Prostate gland (tissue), 2 donors: Measurements from ENCODE around the gene CAPN14. TPM values are rescaled to one million over a fixed set of nuclear protein-coding genes. Genes with fewer than 3 reads are reported as not detected.

Experiments
- DNase-seq: peaks from one replicate; pipeline ENCODE4 v3.0.0-alpha.2; 2019; ENCODE audit warnings: low spot score
- H3K27ac ChIP-seq, 2 donors: fragments of 200-600 bp; sonication (generic); 2 replicates each; pipeline ENCODE4 v1.5.1; 2017 to 2019
- H3K27me3 ChIP-seq: fragments of 200-600 bp; sonication (generic); replicated peaks from 2 replicates; pipeline ENCODE4 v1.5.1; 2019; ENCODE audit not compliant: insufficient read depth
- H3K36me3 ChIP-seq, 2 donors: fragments of 200-600 bp; sonication (generic); 1 replicate in 1 of 2; 2 replicates in 1 of 2; pipeline versions ENCODE4 v1.5.1 to v1.8.1; 2017 to 2019
- H3K4me1 ChIP-seq: fragments of 200-600 bp; sonication (generic); replicated peaks from 2 replicates; pipeline ENCODE4 v1.5.1; 2019
- H3K4me3 ChIP-seq, 2 donors: fragments of 200-600 bp; sonication (generic); 2 replicates each; pipeline ENCODE4 v1.5.1; 2017 to 2019
- H3K9me3 ChIP-seq: fragments of 200-600 bp; sonication (generic); 2 replicates; pipeline ENCODE4 v1.5.1; 2017
- POLR2A ChIP-seq: fragments of 450-650 bp; IDR thresholded peaks from one replicate; pipeline ENCODE4 v1.6.1; 2016; ENCODE audit warnings: antibody characterized with exemption, mild to moderate bottlenecking
- POLR2AphosphoS5 ChIP-seq: sonication (generic); formaldehyde crosslinking; IDR thresholded peaks from one replicate; pipeline ENCODE4 v1.6.1; 2017; ENCODE audit warnings: antibody characterized with exemption
- WGBS: methylation state at CpG from one replicate; pipeline ENCODE4 v1.1.5; 2018; 5-methylcytosine and 5-hydroxymethylcytosine counted together
- intact Hi-C: fragments of 100-400 bp; cut with DNase I; formaldehyde crosslinking; loops from one replicate; pipeline ENCODE4 v1.14.2; 2022
- total RNA-seq, 2 donors: library from RNA; depleted of rRNA; stranded (reverse); fragments of >200 nt; gene quantifications; one replicate each; pipeline ENCODE4 v1.1.0, GENCODE V29; 2016
- TF ChIP-seq, protein P1 (sequence below), 4 experiments: fragments of 200-600 bp in 2 of 4; fragments of 450-650 bp in 2 of 4; sonication (generic) in 2 of 4; IDR thresholded peaks; 1 replicate in 3 of 4; 2 replicates in 1 of 4; pipeline ENCODE4 v1.5.1; 2016 to 2019; ENCODE audit warnings: antibody characterized with exemption in 4 of 4, mild to moderate bottlenecking in 2 of 4, moderate library complexity in 2 of 4

Gene CAPN14
- total RNA-seq, 2 donors from 2014 or later = 0.27 to 0.80 TPM

DNA sequence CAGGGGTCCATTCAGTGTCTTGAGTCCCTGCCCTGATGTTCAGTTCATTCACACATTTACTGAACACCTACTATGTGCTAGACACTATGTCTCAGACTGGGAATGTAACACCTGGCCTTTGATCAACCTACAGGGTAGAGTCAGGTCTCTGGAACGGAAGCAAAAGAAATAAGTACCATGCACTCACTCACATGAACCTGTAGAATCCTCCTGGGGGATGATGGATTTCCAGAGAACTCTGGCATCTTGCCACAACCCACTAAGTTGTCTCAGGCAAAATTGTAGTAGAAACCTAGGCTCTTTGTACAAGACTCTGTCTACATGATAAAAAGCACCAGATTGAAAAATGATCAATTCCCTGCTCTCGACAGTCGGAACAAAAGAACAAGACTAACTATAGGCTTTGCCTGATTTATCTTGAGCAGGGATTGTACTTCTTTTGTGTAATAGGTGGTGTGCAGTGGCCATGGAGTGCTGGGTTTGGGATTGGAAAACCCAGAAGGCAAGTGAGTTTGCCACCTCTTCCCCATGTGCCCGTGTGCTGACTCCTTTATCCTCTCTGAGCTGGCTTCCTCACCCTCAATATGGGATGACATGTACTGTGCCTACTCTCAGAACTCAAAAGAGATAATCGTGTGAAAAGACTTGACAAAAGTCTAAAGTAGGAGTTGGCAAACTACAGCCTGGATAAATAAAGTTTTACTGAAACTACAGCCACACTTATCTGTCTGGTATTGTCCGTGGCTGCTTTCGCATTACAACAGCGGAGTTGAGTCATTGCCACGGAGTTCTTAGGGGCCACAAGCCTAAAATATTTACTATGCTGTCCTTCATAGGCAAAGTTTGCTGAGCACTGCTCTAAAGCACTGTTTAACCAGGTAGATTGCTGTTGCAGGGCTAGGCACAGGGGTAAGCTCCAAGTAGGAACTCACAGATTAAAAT is 4.4 kb downstream of the CAPN14 start:
- Histone ChIP-seq H3K9me3 (no peaks in the 10 kb centered on the region), H3K27me3 (no peaks in the 10 kb centered on the region), H3K4me3 (no peak overlapping the region), H3K36me3 (no peaks in the 10 kb centered on the region), H3K27ac (no peak overlapping the region), H3K4me1 (no peaks in the 10 kb centered on the region)
- intact Hi-C loops = no loop called here
- TF ChIP-seq, protein P1, sequence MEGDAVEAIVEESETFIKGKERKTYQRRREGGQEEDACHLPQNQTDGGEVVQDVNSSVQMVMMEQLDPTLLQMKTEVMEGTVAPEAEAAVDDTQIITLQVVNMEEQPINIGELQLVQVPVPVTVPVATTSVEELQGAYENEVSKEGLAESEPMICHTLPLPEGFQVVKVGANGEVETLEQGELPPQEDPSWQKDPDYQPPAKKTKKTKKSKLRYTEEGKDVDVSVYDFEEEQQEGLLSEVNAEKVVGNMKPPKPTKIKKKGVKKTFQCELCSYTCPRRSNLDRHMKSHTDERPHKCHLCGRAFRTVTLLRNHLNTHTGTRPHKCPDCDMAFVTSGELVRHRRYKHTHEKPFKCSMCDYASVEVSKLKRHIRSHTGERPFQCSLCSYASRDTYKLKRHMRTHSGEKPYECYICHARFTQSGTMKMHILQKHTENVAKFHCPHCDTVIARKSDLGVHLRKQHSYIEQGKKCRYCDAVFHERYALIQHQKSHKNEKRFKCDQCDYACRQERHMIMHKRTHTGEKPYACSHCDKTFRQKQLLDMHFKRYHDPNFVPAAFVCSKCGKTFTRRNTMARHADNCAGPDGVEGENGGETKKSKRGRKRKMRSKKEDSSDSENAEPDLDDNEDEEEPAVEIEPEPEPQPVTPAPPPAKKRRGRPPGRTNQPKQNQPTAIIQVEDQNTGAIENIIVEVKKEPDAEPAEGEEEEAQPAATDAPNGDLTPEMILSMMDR (IDR thresholded peaks at IDR 0.05) = no peak
- TF ChIP-seq POLR2AphosphoS5 (no peak), POLR2A (no peak)
- WGBS = 72% methylated on average over 9 of the region's 9 CpGs
- DNase-seq = no peak

DNA sequence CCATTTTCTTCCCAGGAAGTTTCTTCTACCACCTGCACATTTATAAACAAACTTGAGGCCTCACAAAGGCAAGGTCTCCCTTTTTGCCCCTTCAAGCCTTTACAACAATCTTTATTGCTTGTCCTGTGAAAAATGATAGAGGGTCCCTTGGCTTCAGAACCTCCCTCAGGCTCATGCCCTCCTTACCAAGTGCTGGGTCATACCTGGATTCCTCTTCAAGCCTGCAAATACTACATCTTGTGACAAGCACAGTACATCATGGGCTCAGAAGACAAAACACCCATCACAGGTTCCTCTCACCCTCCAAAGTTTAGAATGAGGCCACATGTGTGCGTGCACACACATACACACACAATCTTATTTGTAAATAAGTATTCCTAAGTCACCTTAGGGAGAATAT is 9.1 kb downstream of the CAPN14 start:
- WGBS = 100% methylated on average over 1 of the region's 1 CpG
- DNase-seq = no peak
- TF ChIP-seq POLR2AphosphoS5 (no peak), POLR2A (no peak)
- intact Hi-C loops = no loop called here
- H3K27ac ChIP-seq = no peak overlapping the region
- no peaks in the 10 kb centered on the region for H3K27me3 ChIP-seq
- no peak overlapping the region for H3K4me3 ChIP-seq
- no peaks in the 10 kb centered on the region for H3K36me3 ChIP-seq
- no peaks in the 10 kb centered on the region for H3K4me1 ChIP-seq
- H3K9me3 ChIP-seq = no peaks in the 10 kb centered on the region

DNA sequence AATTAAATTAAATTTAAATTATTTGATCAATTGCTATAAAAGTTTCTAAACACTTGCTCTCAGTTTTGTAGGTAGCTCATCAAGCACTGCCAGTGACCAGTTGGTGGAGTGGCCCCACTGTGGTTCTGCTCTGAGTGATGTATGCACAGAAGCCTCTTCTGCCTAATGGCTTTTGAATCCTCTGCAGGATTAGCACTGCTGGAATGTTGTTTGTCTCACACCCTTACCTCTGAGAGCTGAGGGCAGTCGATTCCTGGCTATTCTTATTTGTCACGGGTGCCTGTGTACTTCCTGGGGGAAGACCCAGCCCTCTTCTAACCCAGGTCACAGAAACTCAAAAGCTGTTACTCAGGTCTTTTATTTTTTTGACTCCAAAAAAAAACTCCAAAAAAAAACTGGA is 9.5 kb downstream of the CAPN14 start:
- H3K4me3 ChIP-seq = no peak overlapping the region
- H3K27me3 ChIP-seq = no peaks in the 10 kb centered on the region
- no peak overlapping the region for H3K27ac ChIP-seq
- no peaks in the 10 kb centered on the region for H3K36me3 ChIP-seq
- WGBS = 56% methylated on average over 2 of the region's 2 CpGs
- TF ChIP-seq, protein P1 (IDR thresholded peaks at IDR 0.05) = no peak
- TF ChIP-seq POLR2AphosphoS5 (no peak), POLR2A (no peak)
- no peaks in the 10 kb centered on the region for H3K4me1 ChIP-seq
- no peaks in the 10 kb centered on the region for H3K9me3 ChIP-seq
- intact Hi-C loops = no loop called here
- DNase-seq = no peak

DNA sequence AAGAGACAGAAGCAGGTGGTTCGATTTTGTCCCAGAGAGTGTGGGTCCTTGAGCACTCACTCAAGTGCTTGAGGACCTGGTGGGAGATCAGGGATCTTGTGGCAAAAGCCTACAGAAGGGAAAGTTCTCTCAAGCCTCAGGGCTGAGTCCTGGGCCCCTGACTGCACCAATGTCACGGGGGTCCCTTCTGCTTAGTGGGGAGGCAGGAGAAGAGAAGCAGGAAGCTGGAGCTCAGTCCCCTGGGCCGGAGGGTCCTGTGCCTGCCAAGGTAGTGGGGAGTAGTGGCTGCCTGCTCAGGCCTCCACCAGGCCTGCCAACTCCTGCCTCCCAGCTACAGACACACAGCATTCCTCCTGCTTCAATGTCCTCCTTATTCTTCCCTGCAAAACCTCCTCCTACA is 11.7 kb downstream of the CAPN14 start:
- Histone ChIP-seq H3K27me3 (no peaks in the 10 kb centered on the region), H3K4me3 (no peak overlapping the region), H3K27ac (no peak overlapping the region), H3K9me3 (no peaks in the 10 kb centered on the region), H3K4me1 (no peaks in the 10 kb centered on the region), H3K36me3 (no peaks in the 10 kb centered on the region)
- WGBS = 90% methylated on average over 3 of the region's 3 CpGs
- TF ChIP-seq POLR2AphosphoS5 (no peak), POLR2A (no peak)
- TF ChIP-seq, protein P1 (IDR thresholded peaks at IDR 0.05) = no peak
- intact Hi-C loops = no loop called here
- DNase-seq = no peak

DNA sequence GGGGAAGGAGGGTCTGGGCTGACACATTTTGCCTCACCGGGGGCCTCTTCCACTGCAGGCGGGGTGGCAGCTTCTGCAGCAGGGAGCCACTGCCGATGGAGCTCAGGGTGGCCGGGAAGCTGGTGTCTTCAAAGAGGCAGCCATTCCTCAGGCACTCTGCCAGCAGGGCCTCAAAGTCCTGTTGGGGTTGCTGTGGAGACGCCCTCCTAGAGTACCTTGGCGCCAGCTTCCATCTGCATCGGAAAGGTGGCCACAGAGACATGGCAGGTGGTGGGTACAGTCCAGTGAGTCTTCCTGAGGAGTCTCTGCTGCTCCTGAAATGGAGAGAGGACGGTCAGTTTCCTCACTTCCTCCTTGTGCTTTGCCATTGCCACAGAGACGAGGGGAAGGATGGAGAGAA is 12.1 kb downstream of the CAPN14 start:
- 89% methylated on average over 9 of the region's 9 CpGs for WGBS
- DNase-seq = no peak
- Histone ChIP-seq H3K27ac (no peak overlapping the region), H3K4me1 (no peaks in the 10 kb centered on the region), H3K36me3 (no peaks in the 10 kb centered on the region), H3K4me3 (no peak overlapping the region), H3K9me3 (no peaks in the 10 kb centered on the region), H3K27me3 (no peaks in the 10 kb centered on the region)
- TF ChIP-seq POLR2A (no peak), POLR2AphosphoS5 (no peak)
- TF ChIP-seq, protein P1 (IDR thresholded peaks at IDR 0.05) = no peak
- intact Hi-C loops = no loop called here
